K562 (cell line): ENCODE results near the gene SELENOM. TPM values are rescaled to one million over a fixed set of nuclear protein-coding genes. Genes with fewer than 3 reads are reported as not detected.

Experiments used
- ATAC-seq: fragments of 200-7000 bp; cut with Tn5 transposase; 3 replicates; pipeline ENCODE4 v1.9.1; 2020; ENCODE audit warnings: moderate library complexity
- BruUV-seq: library from RNA; stranded (reverse); fragments of 400-500 nt; replicated peaks from 2 replicates; lab custom pipeline; 2021; lab: Mats Ljungman, UMichigan
- CTCF ChIA-PET: fragments of 300-600 bp; formaldehyde crosslinking; extraction: SDS; loops from one replicate; lab custom pipeline; 2021; ENCODE audit warnings: low intra/inter-chr PET ratio; lab: Yijun Ruan, JAX
- POLR2A ChIA-PET: fragments of 300-600, 350-650 bp; sonication (Branson Sonifier 250); formaldehyde crosslinking; extraction: SDS; loops from one replicate; lab custom pipeline; 2021; ENCODE audit warnings: antibody characterized with exemption, inconsistent platforms; lab: Yijun Ruan, JAX
- DNase-seq, 4 experiments: peaks; one replicate each; pipeline versions ENCODE4 v3.0.0 to v3.0.0-alpha.2; 2011 to 2018; ENCODE audit warnings: low spot score in 3 of 4, mixed read lengths in 3 of 4; ENCODE audit errors: extremely low read depth in 1 of 4
- FAIRE-seq: peaks from 2 replicates; lab custom pipeline; 2011; peaks lifted over from hg19 to GRCh38; lab: Jason Lieb, UNC
- H2AFZ ChIP-seq: 2 replicates; pipeline ENCODE4 v1.6.0; 2011; ENCODE audit warnings: low read depth, low read length, control low read depth, inconsistent platforms
- H3K27ac ChIP-seq: fragments of 200-600 bp; 3 replicates; pipeline ENCODE4 v1.8.0; 2011; ENCODE audit warnings: low read depth, mild to moderate bottlenecking, control low read depth, inconsistent platforms, low read length, moderate library complexity, mixed read lengths; ENCODE audit errors: extremely low read depth
- H3K27me3 ChIP-seq, 2 experiments: fragments of 300-600 bp in 1 of 2; 2 replicates in 1 of 2; 3 replicates in 1 of 2; pipeline versions ENCODE4 v1.6.0 to v1.8.0; 2011; ENCODE audit warnings: inconsistent platforms in 2 of 2, low read length in 2 of 2, mild to moderate bottlenecking in 1 of 2, mixed read lengths in 1 of 2, moderate library complexity in 1 of 2; ENCODE audit not compliant: control insufficient read depth in 2 of 2, insufficient read depth in 2 of 2
- H3K36me3 ChIP-seq: fragments of 300-600 bp; 3 replicates; pipeline ENCODE4 v1.8.0; 2011; ENCODE audit warnings: mild to moderate bottlenecking, low read length, inconsistent platforms; ENCODE audit not compliant: control insufficient read depth, insufficient read depth
- H3K4me1 ChIP-seq, 2 experiments: fragments of 200-600 bp in 1 of 2; replicated peaks in 1 of 2; 2 replicates in 1 of 2; 3 replicates in 1 of 2; pipeline versions ENCODE4 v1.5.1 to v1.8.0; 2011; ENCODE audit warnings: inconsistent platforms in 2 of 2, low read length in 2 of 2, mild to moderate bottlenecking in 1 of 2, mixed read lengths in 1 of 2, moderate library complexity in 1 of 2; ENCODE audit not compliant: control insufficient read depth in 2 of 2, insufficient read depth in 2 of 2
- H3K4me2 ChIP-seq: 2 replicates; pipeline ENCODE4 v1.6.1; 2011; ENCODE audit warnings: low read length, control low read depth, inconsistent platforms, mixed read lengths; ENCODE audit not compliant: insufficient read depth
- H3K4me3 ChIP-seq: fragments of 200-600 bp; sonication (generic), shearing (Covaris generic); 2 replicates; pipeline ENCODE4 v1.5.1; 2016; ENCODE audit warnings: control low read depth, inconsistent platforms
- H3K79me2 ChIP-seq: fragments of 200-600 bp; 3 replicates; pipeline ENCODE4 v1.8.0; 2011; ENCODE audit warnings: low read length, inconsistent platforms; ENCODE audit not compliant: control insufficient read depth, insufficient read depth
- H3K9ac ChIP-seq, 2 experiments: 2 replicates each; pipeline versions ENCODE4 v1.6.0 to v1.6.1; 2011; ENCODE audit warnings: low read depth in 2 of 2, low read length in 2 of 2, control low read depth in 1 of 2, inconsistent platforms in 1 of 2, mild to moderate bottlenecking in 1 of 2, mixed read lengths in 1 of 2; ENCODE audit not compliant: insufficient read depth in 1 of 2
- H3K9me1 ChIP-seq: one replicate; pipeline ENCODE4 v1.6.0; 2011; ENCODE audit warnings: inconsistent platforms, mild to moderate bottlenecking, low read length, moderate library complexity; ENCODE audit not compliant: control insufficient read depth, insufficient read depth
- H3K9me3 ChIP-seq: replicated peaks from 2 replicates; pipeline ENCODE4 v1.5.1; 2011; ENCODE audit warnings: low read depth, low read length, inconsistent platforms; ENCODE audit not compliant: control insufficient read depth, insufficient read depth
- H4K20me1 ChIP-seq: replicated peaks from 2 replicates; pipeline ENCODE4 v1.6.1; 2011; ENCODE audit warnings: low read length, inconsistent platforms, mixed read lengths; ENCODE audit not compliant: control insufficient read depth, insufficient read depth
- ADNP ChIP-seq: fragments of 200-800 bp; sonication (Bioruptor generic); IDR thresholded peaks from 2 replicates; pipeline ENCODE4 v1.6.1; 2016; ENCODE audit warnings: missing genetic modification characterization, missing compliant biosample characterization
- ARID1B ChIP-seq: fragments of 450-650 bp; IDR thresholded peaks from 2 replicates; pipeline ENCODE4 v1.6.1; 2016; ENCODE audit warnings: antibody characterized with exemption, mild to moderate bottlenecking, inconsistent platforms
- CBFA2T2 ChIP-seq: fragments of 450-650 bp; conservative IDR thresholded peaks from 2 replicates; pipeline ENCODE4 v1.6.1; 2017; ENCODE audit warnings: mild to moderate bottlenecking
- CBFA2T3 ChIP-seq: fragments of 450-650 bp; IDR thresholded peaks from 2 replicates; pipeline ENCODE4 v1.6.1; 2017
- CTBP1 ChIP-seq: fragments of 450-650 bp; IDR thresholded peaks from 2 replicates; pipeline ENCODE4 v1.6.1; 2016; ENCODE audit warnings: borderline replicate concordance
- DNMT1 ChIP-seq: fragments of 450-650 bp; IDR thresholded peaks from 2 replicates; pipeline ENCODE4 v1.6.1; 2016; ENCODE audit warnings: antibody characterized with exemption, mild to moderate bottlenecking
- DPF2 ChIP-seq: fragments of 450-650 bp; IDR thresholded peaks from 2 replicates; pipeline ENCODE4 v1.6.1; 2016
- GATA2 ChIP-seq: sonication (generic); formaldehyde crosslinking; IDR thresholded peaks from 2 replicates; pipeline ENCODE4 v1.4.0; 2020; ENCODE audit warnings: mild to moderate bottlenecking, missing genetic modification reagents
- GATAD2B ChIP-seq: fragments of 450-650 bp; IDR thresholded peaks from 2 replicates; pipeline ENCODE4 v1.6.1; 2017; ENCODE audit warnings: mild to moderate bottlenecking, borderline replicate concordance
- MAZ ChIP-seq, 2 experiments: fragments of 450-650 bp in 1 of 2; sonication (generic) in 1 of 2; formaldehyde crosslinking; IDR thresholded peaks in 1 of 2; conservative IDR thresholded peaks in 1 of 2; 2 replicates each; pipeline versions ENCODE4 v1.4.0 to v1.5.0; 2020; ENCODE audit warnings: mild to moderate bottlenecking in 1 of 2, missing genetic modification reagents in 1 of 2
- MYC ChIP-seq, 2 experiments: fragments of 250-450 bp in 1 of 2; sonication (Bioruptor Pico) in 1 of 2; IDR thresholded peaks; 2 replicates each; pipeline versions ENCODE4 v1.5.1 to v1.6.1; 2012 to 2021; ENCODE audit warnings: low read depth in 2 of 2, borderline replicate concordance in 1 of 2, improper control_type of control experiment in 1 of 2, low read length in 1 of 2, mild to moderate bottlenecking in 1 of 2, moderate library complexity in 1 of 2
- NFE2 ChIP-seq: IDR thresholded peaks from 2 replicates; pipeline ENCODE4 v1.6.1; 2014; ENCODE audit warnings: antibody characterized with exemption, low read depth
- NUFIP1 ChIP-seq: fragments of 450-650 bp; IDR thresholded peaks from 2 replicates; pipeline ENCODE4 v1.6.1; 2018; ENCODE audit not compliant: partially characterized antibody
- SMARCA4 ChIP-seq: fragments of 450-650 bp; IDR thresholded peaks from 2 replicates; pipeline ENCODE4 v1.6.1; 2016
- TAL1 ChIP-seq: fragments of 450-650 bp; IDR thresholded peaks from 2 replicates; pipeline ENCODE4 v1.6.1; 2016; ENCODE audit warnings: mild to moderate bottlenecking
- TCF3 ChIP-seq: sonication (generic); formaldehyde crosslinking; IDR thresholded peaks from 2 replicates; pipeline ENCODE4 v1.4.0; 2020; ENCODE audit warnings: mild to moderate bottlenecking, missing genetic modification reagents
- ZBTB12 ChIP-seq: fragments of 250-450 bp; sonication (Bioruptor Pico); IDR thresholded peaks from 2 replicates; pipeline ENCODE4 v1.4.0; 2020
- WGBS: fragments of 100-300 bp; shearing (Covaris generic); methylation state at CpG from one replicate; pipeline ENCODE4 v1.1.6; 2016; ENCODE audit warnings: low coverage, mixed read lengths; ENCODE audit not compliant: insufficient coverage; ENCODE audit errors: missing lambda C conversion rate; 5-methylcytosine and 5-hydroxymethylcytosine counted together
- in situ Hi-C: fragments of 300-500 bp; cut with MboI; formaldehyde crosslinking; loops from 4 replicates; pipeline ENCODE4 v1.15.0; 2018; ENCODE audit warnings: inconsistent platforms, mixed read lengths
- intact Hi-C: fragments of 100-400 bp; cut with micrococcal nuclease; formaldehyde crosslinking; loops from 2 replicates; pipeline ENCODE4 v1.14.2; 2022
- polyA plus RNA-seq, 8 experiments: library from polyadenylated mRNA; depleted of rRNA in 4 of 8; stranded (reverse) in 5 of 8; unstranded in 3 of 8; fragments of >200 nt; fragmentation: Nextera tagmentation in 2 of 8; fragmentation: Illumina TruSeq in 1 of 8; extraction: Ambion mirVana in 2 of 8; extraction: Trizol in 1 of 8; gene quantifications; 2 replicates each; pipeline versions ENCODE4 v1.2.1 to v1.2.3, GENCODE V29; 2011 to 2014; ENCODE audit warnings: inconsistent platforms in 1 of 8, missing spikeins in 1 of 8
- total RNA-seq, 7 experiments: library from RNA; depleted of rRNA in 6 of 7; stranded (reverse); fragments of >200 nt in 6 of 7; fragmentation: Illumina TruSeq in 2 of 7; extraction: Trizol in 2 of 7; gene quantifications; 2 replicates each; pipeline versions ENCODE4 v1.2.1 to v1.2.3, GENCODE V29; 2011 to 2021; ENCODE audit warnings: low replicate concordance in 1 of 7
- TF ChIP-seq, protein P1 (sequence below): fragments of 200-800 bp; sonication (Bioruptor generic); IDR thresholded peaks from 2 replicates; pipeline ENCODE4 v1.6.1; 2017; ENCODE audit warnings: missing genetic modification characterization, missing compliant biosample characterization

The SELENOM gene
- total and polyA plus RNA-seq, 9 of the 15 experiments (the other 6 are each of a cell fraction or from before 2014, with no cell fraction given), result 1.2 to 10.6 (median 3.7) TPM

GRCh38 chr22:31086703-31087330 lies 20.6 kb downstream of the SELENOM start:
- DNase-seq (peak; percentile 27 to 71 (median 56)), FAIRE-seq (no peak), ATAC-seq (no peak)
- in situ Hi-C loops (loop anchor here (5.0 to 10.0 kb wide), 2 partner anchors 135 to 322 kb away; no protein-coding TSS in a partner anchor), intact Hi-C loops (no loop called here)
- H2AFZ ChIP-seq, result no peak overlapping the region
- no peaks in the 10 kb centered on the region for H3K27me3 ChIP-seq
- no peak overlapping the region for H3K27ac ChIP-seq
- H3K36me3 ChIP-seq, result peaks cover 25% of the 10 kb centered on the region; the same call in 2 of the 3 replicates
- no peaks in the 10 kb centered on the region for H3K9me3 ChIP-seq
- no peaks in the 10 kb centered on the region for H4K20me1 ChIP-seq
- peaks cover 32 to 73% of the 10 kb centered on the region in 2 experiments for H3K4me1 ChIP-seq
- no peak overlapping the region for H3K4me2 ChIP-seq
- ChIA-PET POLR2A (no interaction called here), CTCF (interaction anchor here (0.7 to 4.0 kb wide), 2 partner anchors 117 to 139 kb away, joined by 3 to 21 read pairs; no protein-coding TSS in a partner anchor)
- peaks cover 19% of the 10 kb centered on the region for H3K79me2 ChIP-seq
- H3K9ac ChIP-seq, result no peak overlapping the region
- peaks cover 5% of the 10 kb centered on the region for H3K9me1 ChIP-seq
- TF ChIP-seq TCF3 (CRISPR knock-in tag) (0 out of 2 replicates have a peak, but pooled peaks have one; percentile 8), ARID1B (peak; percentile 41; the same call in 1 of the 2 replicates), TAL1 (peak; percentile 16; the same call in 1 of the 2 replicates), DNMT1 (no peak), ZBTB12 (CRISPR knock-in tag) (no peak), CTBP1 (peak; percentile 20; the same call in 1 of the 2 replicates), GATAD2B (no peak), NFE2 (0 out of 2 replicates have a peak, but pooled peaks have one; percentile 10), GATA2 (peak; percentile 18; the same call in 1 of the 2 replicates), DPF2 (0 out of 2 replicates have a peak, but pooled peaks have one; percentile 40), CBFA2T3 (peak; percentile 51; the same call in 1 of the 2 replicates), CBFA2T2 (0 out of 2 replicates have a peak, but pooled peaks have one; percentile 19), ADNP (tag) (no peak), SMARCA4 (0 out of 2 replicates have a peak, but pooled peaks have one; percentile 12), MAZ (CRISPR knock-in tag; conservative IDR thresholded peaks at IDR 0.05 in 1 of 2, IDR thresholded peaks at IDR 0.05 in 1 of 2) (0 out of 4 replicates have a peak, but pooled peaks of 1 of the 2 experiments have one; percentile 27), NUFIP1 (no peak), MYC (IDR thresholded peaks at IDR 0.05; ENCODE audit: low read depth, low read length) (no peak), MYC (CRISPR knock-in tag; IDR thresholded peaks at IDR 0.05; ENCODE audit: borderline replicate concordance, low read depth) (no peak)
- TF ChIP-seq, protein P1, sequence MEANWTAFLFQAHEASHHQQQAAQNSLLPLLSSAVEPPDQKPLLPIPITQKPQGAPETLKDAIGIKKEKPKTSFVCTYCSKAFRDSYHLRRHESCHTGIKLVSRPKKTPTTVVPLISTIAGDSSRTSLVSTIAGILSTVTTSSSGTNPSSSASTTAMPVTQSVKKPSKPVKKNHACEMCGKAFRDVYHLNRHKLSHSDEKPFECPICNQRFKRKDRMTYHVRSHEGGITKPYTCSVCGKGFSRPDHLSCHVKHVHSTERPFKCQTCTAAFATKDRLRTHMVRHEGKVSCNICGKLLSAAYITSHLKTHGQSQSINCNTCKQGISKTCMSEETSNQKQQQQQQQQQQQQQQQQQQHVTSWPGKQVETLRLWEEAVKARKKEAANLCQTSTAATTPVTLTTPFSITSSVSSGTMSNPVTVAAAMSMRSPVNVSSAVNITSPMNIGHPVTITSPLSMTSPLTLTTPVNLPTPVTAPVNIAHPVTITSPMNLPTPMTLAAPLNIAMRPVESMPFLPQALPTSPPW, result peak; percentile 14; the same call in 1 of the 2 replicates
- no peak overlapping the region for H3K4me3 ChIP-seq
- 3% methylated on average over 8 of the region's 8 CpGs for WGBS
- no TSS peak for BruUV-seq
